Transverse colon (tissue), 4 donors: ENCODE results near the gene BTRC.

ENCODE experiments used
- CTCF ChIP-seq, 5 experiments: fragments of 200-600 bp in 3 of 5; fragments of 450-650 bp in 2 of 5; sonication (generic) in 3 of 5; IDR thresholded peaks; 1 replicate in 2 of 5; 2 replicates in 3 of 5; pipeline ENCODE4 v1.5.1; 2016 to 2017; ENCODE audit warnings: antibody characterized with exemption in 5 of 5, inconsistent platforms in 3 of 5, mild to moderate bottlenecking in 2 of 5, moderate library complexity in 1 of 5
- POLR2AphosphoS5 ChIP-seq, 3 donors: sonication (generic); formaldehyde crosslinking; IDR thresholded peaks; one replicate each; pipeline ENCODE4 v1.6.1; 2016; ENCODE audit warnings: antibody characterized with exemption in 3 of 3

GRCh38 chr10:101602761-101603398 is 248.9 kb downstream of the BTRC start:
- TF ChIP-seq CTCF (IDR thresholded peaks at IDR 0.05) = peak; percentile 70 to 79 (median 73)
- no peak for TF ChIP-seq POLR2AphosphoS5 (IDR thresholded peaks at IDR 0.05)
